ENCODE data around the gene FSHB.
"Not testable (repeated sequence)": the region's sequence is repeated elsewhere in the genome, so short reads cannot be mapped to it uniquely, and the experiment has no call there.

- TF ChIP-seq EZH2 (IDR thresholded peaks at IDR 0.05; ENCODE audit: insufficient read depth, poor library complexity, severe bottlenecking); EZH2phosphoT487 (IDR thresholded peaks at IDR 0.05; ENCODE audit: insufficient read depth, low read depth): not testable (repeated sequence)
Measured at GRCh38 chr11:30202989-30203388, 27.8 kb upstream of the FSHB start.

Measured in GM23248 (cell line).